ENCODE data around the gene CHODL. TPM values are rescaled to one million over a fixed set of nuclear protein-coding genes. Genes with fewer than 3 reads are reported as not detected.

Gene CHODL
- total and polyA plus RNA-seq, 12 donors = 0.14 to 1.6 (median 0.45) TPM; not detected in 2

- no peak overlapping the region for H3K4me3 ChIP-seq
- H3K27me3 ChIP-seq = peaks cover 10% of the 10 kb centered on the region
- intact Hi-C loops (cut with DNase I) = no loop called here
- no peak for DNase-seq
- peaks cover 0 to 5% of the 10 kb centered on the region in 2 donors for H3K4me1 ChIP-seq (replicated peaks in 1 of 2)
- H3K27ac ChIP-seq = no peak overlapping the region
- WGBS, 4 donors = 57 to 70% (median 63%) methylated on average over 1 of the region's 1 CpG
- H3K36me3 ChIP-seq (replicated peaks in 1 of 2) = no peaks in the 10 kb centered on the region
- H3K9me3 ChIP-seq (replicated peaks in 1 of 3) = no peaks in the 10 kb centered on the region
- TF ChIP-seq POLR2A (IDR thresholded peaks at IDR 0.05) = no peak
- TF ChIP-seq CTCF (IDR thresholded peaks at IDR 0.05) = no peak
These were observed 3.5 kb downstream of the CHODL start for GRCh38 chr21:18248171-18248570.

GRCh38 chr21:18249672-18250071, 5.0 kb downstream of the CHODL start:
- intact Hi-C loops (cut with DNase I) = no loop called here
- WGBS, 4 donors = 49 to 71% (median 56%) methylated on average over 2 of the region's 2 CpGs
- Histone ChIP-seq H3K36me3 (replicated peaks in 1 of 2) (no peaks in the 10 kb centered on the region), H3K4me1 (replicated peaks in 1 of 2) (no peaks in the 10 kb centered on the region), H3K27ac (no peak overlapping the region), H3K9me3 (replicated peaks in 1 of 3) (no peaks in the 10 kb centered on the region), H3K4me3 (no peak overlapping the region), H3K27me3 (peaks cover 3% of the 10 kb centered on the region)
- TF ChIP-seq CTCF (IDR thresholded peaks at IDR 0.05) (no peak), POLR2A (IDR thresholded peaks at IDR 0.05) (no peak)
- DNase-seq = no peak

GRCh38 chr21:18251065-18251464, 6.4 kb downstream of the CHODL start:
- H3K27ac ChIP-seq = no peak overlapping the region
- intact Hi-C loops (cut with DNase I) = no loop called here
- TF ChIP-seq CTCF (IDR thresholded peaks at IDR 0.05) (no peak), POLR2A (IDR thresholded peaks at IDR 0.05) (no peak)
- no peaks in the 10 kb centered on the region for H3K4me1 ChIP-seq (replicated peaks in 1 of 2)
- no peaks in the 10 kb centered on the region for H3K9me3 ChIP-seq (replicated peaks in 1 of 3)
- H3K27me3 ChIP-seq = no peaks in the 10 kb centered on the region
- DNase-seq = no peak
- no peak overlapping the region for H3K4me3 ChIP-seq
- H3K36me3 ChIP-seq (replicated peaks in 1 of 2) = no peaks in the 10 kb centered on the region

GRCh38 chr21:18252256-18252655, 7.6 kb downstream of the CHODL start:
- H3K36me3 ChIP-seq (replicated peaks in 1 of 2) = no peaks in the 10 kb centered on the region
- H3K27ac ChIP-seq = no peak overlapping the region
- no peaks in the 10 kb centered on the region for H3K27me3 ChIP-seq
- DNase-seq = no peak
- 55 to 63% (median 62%) methylated on average over 4 of the region's 4 CpGs for WGBS, 4 donors
- intact Hi-C loops (cut with DNase I) = no loop called here
- TF ChIP-seq POLR2A (IDR thresholded peaks at IDR 0.05) (no peak), CTCF (IDR thresholded peaks at IDR 0.05) (no peak)
- H3K4me1 ChIP-seq (replicated peaks in 1 of 2) = no peaks in the 10 kb centered on the region
- H3K9me3 ChIP-seq (replicated peaks in 1 of 3) = no peaks in the 10 kb centered on the region
- H3K4me3 ChIP-seq = no peak overlapping the region
